GM19239 (cell line): Measurements from ENCODE around the gene MIR17HG.
A peak's percentile ranks its signal among the peaks of the same experiment; 100 is the strongest.

Experiments
- DNase-seq: peaks from one replicate; pipeline ENCODE4 v3.0.0; 2011; ENCODE audit warnings: low spot score; ENCODE audit not compliant: insufficient read length
- FAIRE-seq: peaks from 2 replicates; lab custom pipeline; 2011; peaks lifted over from hg19 to GRCh38; lab: Jason Lieb, UNC

Gene MIR17HG

GRCh38 chr13:91362908-91363307 is 15.4 kb downstream of the MIR17HG start:
- FAIRE-seq (no peak), DNase-seq (no peak)

GRCh38 chr13:91368101-91368500 is 20.6 kb downstream of the MIR17HG start:
- FAIRE-seq (no peak), DNase-seq (no peak)

- FAIRE-seq (no peak), DNase-seq (no peak)
These were observed 21.4 kb downstream of the MIR17HG start for GRCh38 chr13:91368676-91369440.

GRCh38 chr13:91369441-91369831 is 21.9 kb downstream of the MIR17HG start:
- DNase-seq (no peak), FAIRE-seq (no peak)

- FAIRE-seq, result no peak
These were observed 23.0 kb downstream of the MIR17HG start for GRCh38 chr13:91370501-91370900.

GRCh38 chr13:91372911-91373310 is 25.4 kb downstream of the MIR17HG start:
- no peak for FAIRE-seq
- no peak for DNase-seq

More at GRCh38 chr13:91370501-91370900, 23.0 kb downstream of the MIR17HG start:
- DNase-seq, result no peak

- FAIRE-seq (peak; percentile 93), DNase-seq (peak; percentile 27)
These were observed 27.7 kb downstream of the MIR17HG start for GRCh38 chr13:91375116-91375729.

- DNase-seq (no peak), FAIRE-seq (no peak)
These were observed 33.9 kb downstream of the MIR17HG start for GRCh38 chr13:91381371-91381770.

- FAIRE-seq (no peak), DNase-seq (no peak)
These were observed 36.3 kb downstream of the MIR17HG start for GRCh38 chr13:91383836-91384235.

GRCh38 chr13:91384896-91385295 is 37.4 kb downstream of the MIR17HG start:
- FAIRE-seq (no peak), DNase-seq (no peak)

- FAIRE-seq (peak; percentile 47), DNase-seq (no peak)
These were observed 41.7 kb downstream of the MIR17HG start for GRCh38 chr13:91389186-91389585.

- no peak for FAIRE-seq
These were observed 50.1 kb downstream of the MIR17HG start for GRCh38 chr13:91397595-91397994.

GRCh38 chr13:91398413-91399188 is 51.1 kb downstream of the MIR17HG start, which contains the start of gene GPC5:
TSS of gene GPC5 (plus strand) at chr13:91398621.
- DNase-seq (peak; percentile 80), FAIRE-seq (peak; percentile 77)

More at GRCh38 chr13:91397595-91397994, 50.1 kb downstream of the MIR17HG start:
- DNase-seq, result no peak

GRCh38 chr13:91399189-91400062 is 51.9 kb downstream of the MIR17HG start:
- FAIRE-seq, result peak; percentile 45
- DNase-seq, result no peak

GRCh38 chr13:91400063-91400399 is 52.5 kb downstream of the MIR17HG start:
- DNase-seq (no peak), FAIRE-seq (no peak)

GRCh38 chr13:91400671-91401070 is 53.2 kb downstream of the MIR17HG start:
- FAIRE-seq (peak; percentile 49), DNase-seq (no peak)

GRCh38 chr13:91401920-91402319 is 54.4 kb downstream of the MIR17HG start:
- DNase-seq (no peak), FAIRE-seq (no peak)
